Stimulated activated CD8-positive, alpha-beta memory T cell treated with anti-CD3 and anti-CD28 coated beads, Interleukin-7, amount 100 ng/mL, for 1 hour (primary cell): ENCODE measurements around the gene PDE7B.

ENCODE experiments used
- DNase-seq, 2 donors: peaks; one replicate each; pipeline ENCODE4 v3.0.0-alpha.2; 2020; ENCODE audit warnings: low read depth in 2 of 2

PDE7B gene

DNA sequence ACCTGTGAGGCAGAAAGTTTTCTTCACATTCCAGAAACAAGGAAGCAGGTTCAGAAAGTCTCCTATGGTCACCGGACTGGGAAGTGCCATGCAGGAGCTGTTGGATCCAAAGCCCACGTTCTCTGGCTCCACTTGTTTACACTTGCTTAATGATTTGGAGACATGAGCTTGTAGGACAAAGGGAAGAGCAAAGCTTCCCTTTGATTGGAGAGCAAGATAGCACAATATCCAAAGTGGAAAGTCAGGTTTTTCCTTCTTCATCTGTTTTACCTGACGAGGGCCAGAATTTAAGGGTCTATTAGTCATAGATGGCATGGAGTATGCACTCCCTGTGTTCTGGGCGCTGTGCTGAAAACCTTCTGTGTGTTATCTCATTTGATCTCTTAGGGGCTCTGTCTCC, 81.2 kb downstream of the PDE7B start:
- DNase-seq, result no peak

DNA sequence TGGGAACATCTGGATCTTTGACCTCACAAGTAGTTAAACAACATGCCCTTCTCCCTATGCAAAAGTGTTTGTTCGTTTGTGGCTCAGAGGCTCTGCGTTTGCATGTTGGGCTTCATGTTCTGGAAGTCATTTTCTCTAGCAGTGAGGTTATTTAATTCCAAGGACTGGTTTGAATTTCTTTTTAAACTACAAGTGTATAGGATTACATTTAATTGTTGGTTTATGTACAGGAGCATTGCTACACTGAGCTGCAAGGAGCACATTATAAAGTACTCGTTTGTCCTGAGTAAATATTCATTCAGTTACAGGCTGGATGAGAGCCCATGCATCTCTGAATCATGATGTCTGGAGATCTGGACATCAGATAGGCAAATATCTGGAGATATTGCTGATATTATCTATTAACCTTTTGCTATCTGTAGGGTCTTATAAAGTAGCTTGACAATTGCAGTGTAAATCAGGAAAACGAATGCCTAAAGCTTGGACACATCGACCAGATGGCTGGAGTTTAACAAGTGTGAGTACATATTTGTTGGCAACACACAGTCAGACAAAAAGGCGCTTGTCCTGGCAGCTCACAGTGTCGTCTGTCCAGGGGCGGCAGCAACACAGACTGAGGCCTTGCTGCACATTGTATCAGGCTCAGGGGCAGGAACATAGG, 84.6 kb downstream of the PDE7B start:
- no peak for DNase-seq

DNA sequence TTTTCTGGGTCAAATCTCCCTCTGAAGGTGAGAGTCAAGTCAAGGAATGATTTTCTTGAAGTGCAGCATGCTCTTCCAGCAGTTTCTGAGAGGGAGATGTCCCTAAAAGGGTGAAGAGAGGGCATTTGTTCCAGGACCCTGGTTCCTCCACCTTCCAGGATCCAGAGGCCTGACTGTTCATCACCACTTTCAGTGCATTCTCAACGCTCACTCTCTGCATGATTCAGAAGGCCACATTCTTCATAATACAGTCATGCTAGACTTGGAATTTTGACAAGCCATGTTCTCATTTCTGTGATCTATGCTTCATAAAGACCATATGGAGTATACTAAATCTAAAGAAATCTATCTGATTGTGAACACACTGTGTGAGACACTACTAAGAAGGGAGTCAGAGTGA, 85.1 kb downstream of the PDE7B start:
- no peak for DNase-seq

- no peak for DNase-seq
These were observed 85.6 kb downstream of the PDE7B start for GRCh38 chr6:135937106-135937505.

GRCh38 chr6:135938576-135939207, 87.2 kb downstream of the PDE7B start:
- DNase-seq, result no peak

- no peak for DNase-seq
These were observed 87.7 kb downstream of the PDE7B start for GRCh38 chr6:135939208-135939591.

DNA sequence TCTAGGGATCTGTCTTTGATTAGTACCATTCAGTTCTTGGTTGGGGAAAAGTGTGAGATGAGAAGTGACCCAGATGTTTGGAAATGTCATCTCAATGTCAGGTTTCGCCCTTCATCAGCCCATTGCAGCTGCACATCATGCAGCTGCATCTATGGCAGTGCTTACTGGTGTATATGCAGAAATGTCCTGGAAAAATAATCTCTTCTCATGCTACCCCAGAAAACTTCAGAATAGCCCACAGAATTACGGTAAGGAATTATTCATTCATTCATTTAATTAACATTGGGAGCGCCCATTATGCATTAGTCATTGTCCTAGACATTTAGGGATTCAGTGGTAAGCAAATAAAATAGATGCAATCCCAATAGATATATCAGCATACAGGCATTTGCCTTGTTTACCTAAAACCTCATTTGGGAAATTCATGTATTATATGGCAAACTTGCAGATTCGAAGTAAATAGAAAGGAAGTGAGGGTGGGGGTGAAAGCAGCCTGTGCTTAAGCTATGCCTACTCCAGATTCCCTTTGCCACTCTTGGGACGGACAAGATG, 89.2 kb downstream of the PDE7B start:
- DNase-seq, result no peak

DNA sequence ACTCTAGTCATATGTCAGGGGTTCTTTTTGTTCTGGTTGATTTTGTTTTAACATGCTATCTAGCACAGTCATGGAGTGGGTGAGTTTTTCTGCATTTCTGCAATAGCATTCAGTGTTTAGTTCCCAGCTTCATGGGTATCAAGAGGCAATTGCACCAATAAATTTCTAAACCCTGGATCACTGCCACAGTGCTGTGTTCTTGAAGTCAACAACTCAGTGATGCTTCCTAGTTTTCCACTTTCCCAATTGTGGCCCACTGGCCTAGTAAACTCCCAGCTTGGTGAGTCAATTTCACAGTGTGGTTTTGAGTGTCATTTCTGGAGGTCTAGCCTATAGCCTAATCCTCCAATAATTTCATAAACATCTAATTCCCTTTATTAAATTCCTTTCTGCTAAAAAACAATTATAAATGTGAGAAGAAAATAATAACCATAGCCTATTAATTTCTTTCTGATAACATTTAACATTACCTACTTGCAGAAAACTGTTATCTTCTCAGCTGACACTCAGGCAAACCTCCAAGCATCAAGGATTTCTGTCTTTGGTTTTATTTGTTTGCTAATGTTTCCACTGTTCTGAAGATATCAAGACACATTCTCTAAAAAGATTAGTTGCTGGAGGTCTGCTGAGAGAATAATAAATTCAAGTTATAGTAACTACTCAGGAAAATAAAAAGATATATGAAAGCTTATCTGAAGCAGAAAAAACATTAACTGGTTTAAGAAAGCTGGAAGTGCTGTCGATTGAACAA, 89.9 kb downstream of the PDE7B start:
- DNase-seq, result no peak

- DNase-seq, result no peak
These were observed 92.6 kb downstream of the PDE7B start for GRCh38 chr6:135944120-135944519.

DNA sequence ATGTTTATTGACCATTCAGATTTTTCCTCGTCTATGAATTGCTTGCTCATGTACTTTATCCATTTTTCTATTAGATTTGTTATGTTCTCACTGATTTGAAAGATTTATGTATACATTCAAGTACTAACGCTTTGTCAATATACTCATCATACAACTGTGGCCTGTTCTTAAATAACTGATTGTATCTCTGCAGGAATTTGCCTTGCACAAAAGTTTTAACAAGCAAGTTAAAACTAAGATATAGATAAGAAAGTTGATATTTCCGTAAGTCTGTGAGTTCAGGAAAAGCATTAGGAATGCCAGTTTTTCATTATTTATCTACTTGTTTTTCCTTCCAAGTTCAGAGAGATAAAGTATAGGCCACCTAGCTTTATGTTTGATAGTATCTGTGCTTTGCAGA, 95.2 kb downstream of the PDE7B start:
- DNase-seq, result no peak

- DNase-seq, result no peak
These were observed 99.2 kb downstream of the PDE7B start for GRCh38 chr6:135950669-135951068.

DNA sequence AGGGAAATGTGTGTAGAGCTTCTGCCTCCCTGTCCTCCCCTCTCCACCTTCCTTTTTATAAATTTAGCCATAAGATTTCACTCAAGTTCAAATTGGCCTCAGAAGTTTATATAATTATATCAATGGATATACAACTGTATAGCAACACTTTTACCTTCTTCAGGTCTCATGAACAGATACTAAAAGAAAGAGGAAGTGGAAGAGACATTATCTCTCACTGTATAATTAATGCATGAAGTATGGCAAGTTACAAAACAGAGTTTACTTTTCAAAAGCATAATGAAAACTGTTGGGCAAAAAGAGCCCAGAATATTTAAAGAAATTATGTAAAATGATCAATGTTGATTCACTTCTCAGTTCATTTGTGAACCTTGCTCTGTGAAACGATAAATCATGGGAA, 99.7 kb downstream of the PDE7B start:
- no peak for DNase-seq

DNA sequence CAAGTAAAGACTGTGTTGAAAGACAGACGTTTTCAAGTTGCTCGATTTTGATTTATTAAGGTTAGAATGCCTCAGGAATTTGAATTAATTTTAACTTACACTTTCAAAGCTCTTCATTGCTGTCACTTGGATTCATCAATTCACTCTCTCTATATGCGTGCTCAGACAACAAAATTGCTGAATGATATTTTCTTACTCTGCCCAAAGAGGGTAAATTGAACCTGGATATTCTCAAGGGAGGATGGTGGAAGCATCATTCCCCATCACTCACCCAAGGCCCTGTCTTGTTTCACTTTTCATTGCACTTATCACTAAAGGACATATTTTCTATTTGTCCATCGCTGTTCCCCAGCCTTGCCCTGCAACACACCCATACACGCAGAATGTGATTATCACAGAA, 102.3 kb downstream of the PDE7B start:
- no peak for DNase-seq

GRCh38 chr6:135955099-135955498, 103.6 kb downstream of the PDE7B start:
- no peak for DNase-seq

GRCh38 chr6:135962731-135963130, 111.2 kb downstream of the PDE7B start:
- DNase-seq, result no peak

DNA sequence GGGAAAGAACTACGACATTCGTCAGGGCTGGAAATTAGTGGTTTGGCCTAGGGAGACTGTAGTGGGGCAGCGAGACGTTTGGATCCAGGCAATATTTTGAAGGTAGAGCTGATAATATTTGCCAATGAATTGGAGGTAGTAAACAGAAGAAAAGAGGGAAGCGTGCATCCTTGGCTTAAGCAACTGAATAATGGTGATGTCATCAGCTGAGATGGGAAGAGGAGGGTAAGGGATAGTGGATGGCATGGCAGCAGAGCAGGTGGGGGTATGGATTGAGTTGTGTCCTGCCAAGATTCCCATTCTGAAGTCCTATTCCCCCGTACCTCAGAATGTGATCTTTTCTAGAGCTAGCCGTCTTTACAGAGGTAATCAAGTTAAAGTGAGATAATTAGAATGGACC, 119.2 kb downstream of the PDE7B start:
- DNase-seq, result no peak

GRCh38 chr6:135971351-135971750, 119.8 kb downstream of the PDE7B start:
- DNase-seq, result no peak

DNA sequence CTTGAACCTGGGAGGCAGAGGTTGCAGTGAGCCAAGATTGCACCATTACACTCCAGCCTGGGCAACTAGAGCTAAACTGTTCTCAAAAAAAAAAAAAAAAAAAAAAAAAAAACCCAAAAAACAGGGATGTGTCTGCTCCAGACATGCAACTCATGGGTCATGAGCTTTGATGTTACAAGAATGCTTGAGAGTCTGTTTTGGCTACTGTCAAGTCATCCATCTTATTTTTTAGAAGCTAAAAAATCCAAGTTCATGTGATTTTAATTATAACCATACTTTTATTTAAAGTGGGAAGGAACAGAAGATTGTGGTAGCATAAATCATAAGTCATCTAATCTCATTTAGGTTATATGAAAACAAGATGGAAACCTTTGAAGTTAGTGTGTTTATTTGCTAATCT, 120.6 kb downstream of the PDE7B start:
- no peak for DNase-seq

- DNase-seq, result no peak
These were observed 121.1 kb downstream of the PDE7B start for GRCh38 chr6:135972586-135972985.

GRCh38 chr6:135974426-135974825, 122.9 kb downstream of the PDE7B start:
- DNase-seq, result no peak

DNA sequence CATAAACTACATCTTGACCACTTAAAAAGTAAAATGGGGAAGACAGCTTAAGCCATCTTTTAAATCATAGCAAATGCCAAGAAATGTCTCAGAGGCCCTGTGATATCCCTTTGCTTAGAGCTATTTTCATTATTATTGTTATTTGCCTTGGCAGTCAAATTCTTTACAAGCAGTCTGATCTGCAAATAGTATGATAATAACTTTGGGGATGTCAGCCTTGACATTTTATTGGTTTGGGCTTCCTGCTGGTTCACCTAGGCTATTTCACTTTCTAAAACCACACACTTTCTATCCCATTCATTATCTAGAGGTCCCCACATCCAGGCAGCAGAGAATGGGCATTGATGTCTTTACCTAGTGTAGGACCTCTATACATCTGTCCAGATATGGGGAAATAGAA, 125.1 kb downstream of the PDE7B start:
- no peak for DNase-seq

DNA sequence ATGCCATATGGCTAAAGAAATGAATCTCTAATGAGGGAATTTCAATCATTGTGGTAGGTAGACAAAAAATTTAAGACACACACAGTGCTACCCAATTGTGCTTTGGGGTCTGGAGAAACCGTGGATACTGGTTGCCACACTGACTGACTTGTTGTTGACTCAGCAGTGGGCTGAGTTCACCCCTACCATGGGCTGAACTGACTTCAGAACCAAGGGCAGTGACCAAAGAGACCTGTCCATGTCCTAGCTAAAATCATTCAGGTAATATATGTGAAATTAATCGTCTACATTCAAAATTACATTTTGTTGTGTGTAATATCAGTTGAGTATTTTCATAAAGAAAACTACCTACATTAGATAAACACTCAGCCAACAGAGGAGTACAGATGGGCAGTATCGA, 131.6 kb downstream of the PDE7B start:
- DNase-seq, result no peak
